Dendritic cell treated with granulocyte-macrophage colony-stimulating factor and Interleukin-4, amounts not matched to agents 40 ng/mL and 50 ng/mL, for 4 days (primary cell): ENCODE measurements around the gene EGLN3.

Experiments
- H3K27ac Mint-ChIP-seq: one replicate; pipeline ENCODE4 v1.8.0; 2022; ENCODE audit warnings: mild to moderate bottlenecking, mixed read lengths
- H3K27me3 Mint-ChIP-seq: one replicate; pipeline ENCODE4 v1.8.0; 2022; ENCODE audit warnings: mild to moderate bottlenecking, mixed read lengths
- H3K36me3 Mint-ChIP-seq: one replicate; pipeline ENCODE4 v1.8.0; 2022; ENCODE audit warnings: low read depth, mixed read lengths
- H3K4me1 Mint-ChIP-seq: one replicate; pipeline ENCODE4 v1.8.0; 2022; ENCODE audit warnings: low read depth, mixed read lengths
- H3K4me3 Mint-ChIP-seq: one replicate; pipeline ENCODE4 v1.8.0; 2022; ENCODE audit warnings: mild to moderate bottlenecking, moderate library complexity, mixed read lengths
- H3K9me3 Mint-ChIP-seq: one replicate; pipeline ENCODE4 v1.8.0; 2022; ENCODE audit warnings: mixed read lengths
- intact Hi-C: fragments of 100-400 bp; cut with micrococcal nuclease; formaldehyde crosslinking; loops from one replicate; pipeline ENCODE4 v1.15.0; 2022

Gene EGLN3

GRCh38 chr14:33925946-33926345 lies 24.9 kb downstream of the EGLN3 start:
- H3K4me3 Mint-ChIP-seq = no peak overlapping the region
- no peaks in the 10 kb centered on the region for H3K27me3 Mint-ChIP-seq
- no peak overlapping the region for H3K27ac Mint-ChIP-seq
- peaks cover 39% of the 10 kb centered on the region for H3K36me3 Mint-ChIP-seq
- intact Hi-C loops = no loop called here
- H3K9me3 Mint-ChIP-seq = no peaks in the 10 kb centered on the region
- peaks cover 5% of the 10 kb centered on the region for H3K4me1 Mint-ChIP-seq

- Mint-ChIP-seq H3K4me1 (peaks cover 5% of the 10 kb centered on the region), H3K4me3 (no peak overlapping the region), H3K27me3 (no peaks in the 10 kb centered on the region), H3K27ac (no peak overlapping the region), H3K9me3 (no peaks in the 10 kb centered on the region), H3K36me3 (peaks cover 39% of the 10 kb centered on the region)
- intact Hi-C loops = no loop called here
Measured at GRCh38 chr14:33925235-33925634, 25.6 kb downstream of the EGLN3 start.

- Mint-ChIP-seq H3K27me3 (no peaks in the 10 kb centered on the region), H3K9me3 (no peaks in the 10 kb centered on the region), H3K27ac (no peak overlapping the region), H3K4me1 (peaks cover 5% of the 10 kb centered on the region), H3K4me3 (no peak overlapping the region), H3K36me3 (peaks cover 34% of the 10 kb centered on the region)
- intact Hi-C loops = no loop called here
Measured at GRCh38 chr14:33924566-33925100, 26.2 kb downstream of the EGLN3 start.

- Mint-ChIP-seq H3K4me3 (no peak overlapping the region), H3K9me3 (no peaks in the 10 kb centered on the region), H3K27me3 (no peaks in the 10 kb centered on the region), H3K27ac (no peak overlapping the region), H3K36me3 (peaks cover 19% of the 10 kb centered on the region), H3K4me1 (peaks cover 13% of the 10 kb centered on the region)
- intact Hi-C loops = no loop called here
Measured at GRCh38 chr14:33922125-33922524, 28.7 kb downstream of the EGLN3 start.

GRCh38 chr14:33918256-33918655 lies 32.6 kb downstream of the EGLN3 start:
- intact Hi-C loops = no loop called here
- peaks cover 12% of the 10 kb centered on the region for H3K4me1 Mint-ChIP-seq
- H3K4me3 Mint-ChIP-seq = no peak overlapping the region
- H3K9me3 Mint-ChIP-seq = no peaks in the 10 kb centered on the region
- peaks cover 2% of the 10 kb centered on the region for H3K27me3 Mint-ChIP-seq
- no peak overlapping the region for H3K27ac Mint-ChIP-seq
- H3K36me3 Mint-ChIP-seq = peaks cover 7% of the 10 kb centered on the region

- intact Hi-C loops = no loop called here
- Mint-ChIP-seq H3K27ac (no peak overlapping the region), H3K36me3 (peaks cover 7% of the 10 kb centered on the region), H3K4me3 (no peak overlapping the region), H3K27me3 (peaks cover 2% of the 10 kb centered on the region), H3K4me1 (peaks cover 12% of the 10 kb centered on the region), H3K9me3 (no peaks in the 10 kb centered on the region)
Measured at GRCh38 chr14:33917661-33918060, 33.2 kb downstream of the EGLN3 start.

- H3K4me1 Mint-ChIP-seq = peaks cover 12% of the 10 kb centered on the region
- peaks cover under 1% of the 10 kb centered on the region for H3K36me3 Mint-ChIP-seq
- no peak overlapping the region for H3K4me3 Mint-ChIP-seq
- intact Hi-C loops = no loop called here
- peak overlapping the region; percentile 27 for H3K27ac Mint-ChIP-seq
- no peaks in the 10 kb centered on the region for H3K9me3 Mint-ChIP-seq
- peaks cover 2% of the 10 kb centered on the region for H3K27me3 Mint-ChIP-seq
Measured at GRCh38 chr14:33916663-33917565, 34.0 kb downstream of the EGLN3 start.

- intact Hi-C loops = no loop called here
- Mint-ChIP-seq H3K4me3 (no peak overlapping the region), H3K27me3 (peaks cover 2% of the 10 kb centered on the region), H3K36me3 (no peaks in the 10 kb centered on the region), H3K27ac (no peak overlapping the region), H3K9me3 (no peaks in the 10 kb centered on the region), H3K4me1 (peaks cover 12% of the 10 kb centered on the region)
Measured at GRCh38 chr14:33915682-33916081, 35.2 kb downstream of the EGLN3 start.

GRCh38 chr14:33914676-33915516 lies 36.0 kb downstream of the EGLN3 start:
- Mint-ChIP-seq H3K27ac (no peak overlapping the region), H3K9me3 (no peaks in the 10 kb centered on the region), H3K36me3 (no peaks in the 10 kb centered on the region), H3K27me3 (peaks cover 2% of the 10 kb centered on the region), H3K4me3 (no peak overlapping the region), H3K4me1 (peaks cover 12% of the 10 kb centered on the region)
- intact Hi-C loops = no loop called here

GRCh38 chr14:33911046-33911445 lies 39.8 kb downstream of the EGLN3 start:
- Mint-ChIP-seq H3K36me3 (no peaks in the 10 kb centered on the region), H3K4me3 (no peak overlapping the region), H3K4me1 (no peaks in the 10 kb centered on the region), H3K9me3 (no peaks in the 10 kb centered on the region), H3K27me3 (peaks cover 1% of the 10 kb centered on the region), H3K27ac (no peak overlapping the region)
- intact Hi-C loops = no loop called here

GRCh38 chr14:33910435-33910834 lies 40.4 kb downstream of the EGLN3 start:
- Mint-ChIP-seq H3K27me3 (peaks cover 1% of the 10 kb centered on the region), H3K9me3 (no peaks in the 10 kb centered on the region), H3K4me1 (no peaks in the 10 kb centered on the region), H3K27ac (no peak overlapping the region), H3K4me3 (no peak overlapping the region), H3K36me3 (no peaks in the 10 kb centered on the region)
- intact Hi-C loops = no loop called here

- H3K36me3 Mint-ChIP-seq = no peaks in the 10 kb centered on the region
- intact Hi-C loops = no loop called here
- H3K4me3 Mint-ChIP-seq = no peak overlapping the region
- H3K27ac Mint-ChIP-seq = no peak overlapping the region
- no peaks in the 10 kb centered on the region for H3K9me3 Mint-ChIP-seq
- peaks cover 1% of the 10 kb centered on the region for H3K27me3 Mint-ChIP-seq
- H3K4me1 Mint-ChIP-seq = no peaks in the 10 kb centered on the region
Measured at GRCh38 chr14:33909380-33910084, 41.3 kb downstream of the EGLN3 start.

- Mint-ChIP-seq H3K4me1 (no peaks in the 10 kb centered on the region), H3K27ac (no peak overlapping the region), H3K9me3 (no peaks in the 10 kb centered on the region), H3K36me3 (no peaks in the 10 kb centered on the region), H3K4me3 (no peak overlapping the region), H3K27me3 (peaks cover 1% of the 10 kb centered on the region)
- intact Hi-C loops = no loop called here
Measured at GRCh38 chr14:33908540-33909223, 42.2 kb downstream of the EGLN3 start.
